Endothelial cell of umbilical vein (primary cell): ENCODE measurements around the gene TTC29. TPM values are rescaled to one million over a fixed set of nuclear protein-coding genes. Genes with fewer than 3 reads are reported as not detected.

Source experiments
- BruUV-seq: library from RNA; stranded (reverse); fragments of 400-500 nt; replicated peaks from 2 replicates; lab custom pipeline; 2021; lab: Mats Ljungman, UMichigan
- CTCF ChIA-PET: fragments of 300-600, 350-600 bp; sonication (Branson Sonifier 250); formaldehyde crosslinking; loops from one replicate; lab custom pipeline; 2021; ENCODE audit warnings: antibody characterized with exemption, inconsistent platforms; lab: Charles Lee
- POLR2A ChIA-PET: fragments of 300-600, 350-600 bp; sonication (Branson Sonifier 250); formaldehyde crosslinking; loops from one replicate; lab custom pipeline; 2021; ENCODE audit warnings: antibody characterized with exemption, inconsistent platforms; lab: Charles Lee
- DNase-seq: peaks from one replicate; pipeline ENCODE4 v3.0.0-alpha.2; 2011; ENCODE audit warnings: low read depth, low spot score
- FAIRE-seq: peaks from 2 replicates; lab custom pipeline; 2011; peaks lifted over from hg19 to GRCh38; lab: Jason Lieb, UNC
- H2AFZ ChIP-seq: 2 replicates; pipeline ENCODE4 v1.6.0; 2012; ENCODE audit warnings: low read depth, low read length, control low read depth, inconsistent platforms
- H3K27ac ChIP-seq: 2 replicates; pipeline ENCODE4 v1.5.1; 2011; ENCODE audit warnings: low read depth, mild to moderate bottlenecking, control low read depth, low read length, moderate library complexity; ENCODE audit not compliant: insufficient read depth
- H3K27me3 ChIP-seq, 2 experiments: 2 replicates each; pipeline versions ENCODE4 v1.6.0 to v1.6.1; 2011; ENCODE audit warnings: low read length in 2 of 2, mixed read lengths in 1 of 2; ENCODE audit not compliant: control insufficient read depth in 2 of 2, insufficient read depth in 2 of 2
- H3K36me3 ChIP-seq, 2 experiments: 2 replicates in 1 of 2; 3 replicates in 1 of 2; pipeline ENCODE4 v1.5.1; 2011; ENCODE audit warnings: low read length in 2 of 2, mild to moderate bottlenecking in 1 of 2, moderate library complexity in 1 of 2; ENCODE audit not compliant: control insufficient read depth in 2 of 2, insufficient read depth in 2 of 2; ENCODE audit errors: extremely low read depth in 1 of 2
- H3K4me1 ChIP-seq: 3 replicates; pipeline ENCODE4 v1.5.1; 2011; ENCODE audit warnings: mild to moderate bottlenecking, low read length; ENCODE audit not compliant: control insufficient read depth, insufficient read depth; ENCODE audit errors: extremely low read depth
- H3K4me2 ChIP-seq: 2 replicates; pipeline ENCODE4 v1.6.1; 2011; ENCODE audit warnings: low read length, control low read depth, mixed read lengths; ENCODE audit not compliant: insufficient read depth
- H3K4me3 ChIP-seq, 3 experiments: fragments of 200-600 bp in 1 of 3; sonication (generic), shearing (Covaris generic) in 1 of 3; replicated peaks in 1 of 3; 2 replicates each; pipeline ENCODE4 v1.5.1; 2011 to 2016; ENCODE audit warnings: control low read depth in 3 of 3, low read length in 3 of 3, mild to moderate bottlenecking in 2 of 3, inconsistent platforms in 1 of 3, low read depth in 1 of 3, moderate library complexity in 1 of 3; ENCODE audit not compliant: insufficient read depth in 1 of 3
- H3K79me2 ChIP-seq: 2 replicates; pipeline ENCODE4 v1.6.0; 2012; ENCODE audit warnings: low read length, inconsistent platforms; ENCODE audit not compliant: control insufficient read depth, insufficient read depth
- H3K9ac ChIP-seq: replicated peaks from 2 replicates; pipeline ENCODE3; 2011; ENCODE audit warnings: low read length, control low read depth; ENCODE audit not compliant: insufficient read depth; ENCODE audit errors: extremely low read depth
- H3K9me1 ChIP-seq: replicated peaks from 3 replicates; pipeline ENCODE4 v1.6.0; 2011; ENCODE audit warnings: mild to moderate bottlenecking, low read length; ENCODE audit not compliant: control insufficient read depth, insufficient read depth; ENCODE audit errors: extremely low read depth
- H3K9me3 ChIP-seq: replicated peaks from 2 replicates; pipeline ENCODE4 v1.5.1; 2012; ENCODE audit warnings: low read length, inconsistent platforms; ENCODE audit not compliant: control insufficient read depth, insufficient read depth
- H4K20me1 ChIP-seq: replicated peaks from 2 replicates; pipeline ENCODE3; 2011; ENCODE audit warnings: mild to moderate bottlenecking, low read length; ENCODE audit not compliant: control insufficient read depth, insufficient read depth; ENCODE audit errors: extremely low read depth
- EZH2 ChIP-seq: IDR thresholded peaks from 2 replicates; pipeline ENCODE4 v1.6.1; 2012; ENCODE audit warnings: borderline replicate concordance, low read depth, mild to moderate bottlenecking, moderate library complexity, low read length, inconsistent platforms; ENCODE audit not compliant: severe bottlenecking
- FOS ChIP-seq: IDR thresholded peaks from 2 replicates; pipeline ENCODE4 v1.6.1; 2011; ENCODE audit warnings: mild to moderate bottlenecking, low read length, moderate library complexity, borderline replicate concordance; ENCODE audit not compliant: insufficient read depth
- GATA2 ChIP-seq: IDR thresholded peaks from 2 replicates; pipeline ENCODE4 v1.7.0; 2011; ENCODE audit warnings: low read depth, mild to moderate bottlenecking, moderate library complexity, mixed read lengths, low read length; ENCODE audit not compliant: insufficient read length, insufficient read depth
- JUN ChIP-seq: IDR thresholded peaks from 2 replicates; pipeline ENCODE4 v1.6.1; 2011; ENCODE audit warnings: borderline replicate concordance, low read depth; ENCODE audit not compliant: insufficient read length, insufficient read depth
- MYC ChIP-seq: IDR thresholded peaks from one replicate; pipeline ENCODE4 v1.6.1; 2011; ENCODE audit warnings: mild to moderate bottlenecking, low read depth, low read length
- POLR2A ChIP-seq: IDR thresholded peaks from 2 replicates; pipeline ENCODE4 v1.6.1; 2012; ENCODE audit warnings: low read depth, mild to moderate bottlenecking, control low read depth, low read length
- dilution Hi-C: fragments of 300-500 bp; cut with MboI; formaldehyde crosslinking; loops from one replicate; pipeline ENCODE4 v1.15.0; 2019; ENCODE audit warnings: low sequenced_read_pairs; ENCODE audit not compliant: extremely low pct_ligation_motif_present
- intact Hi-C: fragments of 100-400 bp; cut with micrococcal nuclease; formaldehyde crosslinking; loops from one replicate; pipeline ENCODE4 v1.10.0; 2022
- polyA plus RNA-seq, 4 experiments: library from polyadenylated mRNA; depleted of rRNA in 3 of 4; stranded (reverse) in 3 of 4; unstranded in 1 of 4; fragments of >200 nt; gene quantifications; 2 replicates each; pipeline versions ENCODE4 v1.2.1 to v1.2.3, GENCODE V29; 2011 to 2012; ENCODE audit warnings: missing spikeins in 1 of 4
- total RNA-seq: library from RNA; stranded (reverse); gene quantifications from 2 replicates; pipeline ENCODE4 v1.2.3, GENCODE V29; 2021
- TF ChIP-seq, protein P1 (sequence below), 2 donors: IDR thresholded peaks; 1 replicate in 1 of 2; 2 replicates in 1 of 2; pipeline ENCODE4 v1.5.1; 2011; ENCODE audit warnings: low read length in 2 of 2, mild to moderate bottlenecking in 2 of 2, moderate library complexity in 2 of 2, control low read depth in 1 of 2, inconsistent platforms in 1 of 2, low read depth in 1 of 2; ENCODE audit not compliant: insufficient read depth in 1 of 2; ENCODE audit errors: extremely low read depth in 1 of 2
- TF ChIP-seq, protein P2 (sequence below): IDR thresholded peaks from 2 replicates; pipeline ENCODE4 v1.6.1; 2011; ENCODE audit not compliant: insufficient read depth, insufficient read length

Gene TTC29
- total and polyA plus RNA-seq, 2 donors (not counting 3 experiments of a cell fraction or from before 2014, with no cell fraction given), result not detected

DNA sequence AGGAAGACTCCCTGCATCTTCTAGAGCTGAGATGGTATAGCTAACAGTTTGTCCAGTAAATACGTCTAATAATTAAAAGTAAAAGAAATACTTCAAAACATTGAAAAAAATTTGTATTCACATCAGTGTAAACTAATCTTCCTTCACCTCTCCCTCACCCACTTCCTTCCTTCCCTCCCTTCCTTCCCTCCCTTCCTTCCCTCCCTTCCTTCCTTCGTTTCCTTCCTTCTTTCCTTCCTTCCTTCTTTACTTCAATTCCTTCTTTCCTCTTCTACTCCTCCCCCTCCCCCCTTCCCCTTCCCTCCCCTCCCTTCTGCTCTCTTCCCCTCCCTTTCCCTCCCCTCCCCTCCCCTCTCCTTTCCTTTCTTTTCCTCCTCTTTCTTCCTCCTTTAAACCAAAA is 203.2 kb downstream of the TTC29 start:
- Histone ChIP-seq H2AFZ (no peak overlapping the region), H3K4me3 (no peak overlapping the region), H3K9me3 (no peaks in the 10 kb centered on the region), H3K79me2 (no peaks in the 10 kb centered on the region), H3K4me2 (no peak overlapping the region), H3K9ac (no peak overlapping the region), H3K9me1 (no peaks in the 10 kb centered on the region), H3K4me1 (no peaks in the 10 kb centered on the region), H3K27me3 (no peaks in the 10 kb centered on the region), H3K36me3 (no peaks in the 10 kb centered on the region), H4K20me1 (no peaks in the 10 kb centered on the region), H3K27ac (no peak overlapping the region)
- dilution Hi-C loops (no loop called here), intact Hi-C loops (no loop called here)
- BruUV-seq, result no TSS peak
- ChIA-PET POLR2A (no interaction called here), CTCF (no interaction called here)
- peak; percentile 75 for FAIRE-seq
- no peak for DNase-seq
- TF ChIP-seq EZH2 (no peak), POLR2A (no peak), MYC (no peak), JUN (no peak), FOS (no peak), GATA2 (no peak)
- TF ChIP-seq, protein P1, sequence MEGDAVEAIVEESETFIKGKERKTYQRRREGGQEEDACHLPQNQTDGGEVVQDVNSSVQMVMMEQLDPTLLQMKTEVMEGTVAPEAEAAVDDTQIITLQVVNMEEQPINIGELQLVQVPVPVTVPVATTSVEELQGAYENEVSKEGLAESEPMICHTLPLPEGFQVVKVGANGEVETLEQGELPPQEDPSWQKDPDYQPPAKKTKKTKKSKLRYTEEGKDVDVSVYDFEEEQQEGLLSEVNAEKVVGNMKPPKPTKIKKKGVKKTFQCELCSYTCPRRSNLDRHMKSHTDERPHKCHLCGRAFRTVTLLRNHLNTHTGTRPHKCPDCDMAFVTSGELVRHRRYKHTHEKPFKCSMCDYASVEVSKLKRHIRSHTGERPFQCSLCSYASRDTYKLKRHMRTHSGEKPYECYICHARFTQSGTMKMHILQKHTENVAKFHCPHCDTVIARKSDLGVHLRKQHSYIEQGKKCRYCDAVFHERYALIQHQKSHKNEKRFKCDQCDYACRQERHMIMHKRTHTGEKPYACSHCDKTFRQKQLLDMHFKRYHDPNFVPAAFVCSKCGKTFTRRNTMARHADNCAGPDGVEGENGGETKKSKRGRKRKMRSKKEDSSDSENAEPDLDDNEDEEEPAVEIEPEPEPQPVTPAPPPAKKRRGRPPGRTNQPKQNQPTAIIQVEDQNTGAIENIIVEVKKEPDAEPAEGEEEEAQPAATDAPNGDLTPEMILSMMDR (IDR thresholded peaks at IDR 0.05; ENCODE audit: extremely low read depth in 1 of 2, insufficient read depth in 1 of 2, low read depth in 1 of 2, low read length in 2 of 2), result no peak
- TF ChIP-seq, protein P2, sequence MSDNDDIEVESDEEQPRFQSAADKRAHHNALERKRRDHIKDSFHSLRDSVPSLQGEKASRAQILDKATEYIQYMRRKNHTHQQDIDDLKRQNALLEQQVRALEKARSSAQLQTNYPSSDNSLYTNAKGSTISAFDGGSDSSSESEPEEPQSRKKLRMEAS, result no peak
